ENCODE measurements around the gene STARD3.
A peak's percentile ranks its signal among the peaks of the same experiment; 100 is the strongest.

DNA sequence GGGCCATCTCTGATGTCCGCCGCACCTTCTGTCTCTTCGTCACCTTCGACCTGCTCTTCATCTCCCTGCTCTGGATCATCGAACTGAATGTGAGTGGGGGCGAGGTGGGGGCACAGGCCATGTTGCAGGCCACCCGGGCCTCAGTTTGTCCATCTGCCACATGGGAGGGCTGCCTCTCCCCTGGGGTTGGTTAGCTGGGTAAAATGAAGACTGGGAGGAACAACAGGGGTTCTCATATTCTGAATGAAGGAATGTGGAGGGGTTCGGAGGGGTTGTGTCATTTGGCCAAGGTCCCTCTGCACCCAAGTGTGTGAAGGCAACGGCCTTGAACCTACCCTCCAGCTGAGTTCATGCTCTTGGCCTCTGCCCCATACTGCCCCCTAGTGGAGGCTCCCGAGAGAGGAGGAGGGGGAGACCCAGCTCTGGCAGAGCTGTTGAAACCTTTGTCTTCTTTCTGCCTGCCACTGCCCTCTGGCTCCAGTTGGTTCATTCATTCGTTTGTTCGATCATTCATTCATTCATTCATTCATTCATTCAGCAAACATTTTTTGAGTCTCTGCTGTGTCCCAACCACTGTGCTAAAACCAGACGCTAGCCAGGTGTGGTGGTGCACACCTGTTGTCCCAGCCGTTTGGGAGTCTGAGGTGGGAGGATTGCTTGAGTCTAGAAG is 16.9 kb downstream of the STARD3 start:
- TF ChIP-seq ZBTB17 (CRISPR knock-in tag; IDR thresholded peaks at IDR 0.05), result no peak
- TF ChIP-seq, protein P1, sequence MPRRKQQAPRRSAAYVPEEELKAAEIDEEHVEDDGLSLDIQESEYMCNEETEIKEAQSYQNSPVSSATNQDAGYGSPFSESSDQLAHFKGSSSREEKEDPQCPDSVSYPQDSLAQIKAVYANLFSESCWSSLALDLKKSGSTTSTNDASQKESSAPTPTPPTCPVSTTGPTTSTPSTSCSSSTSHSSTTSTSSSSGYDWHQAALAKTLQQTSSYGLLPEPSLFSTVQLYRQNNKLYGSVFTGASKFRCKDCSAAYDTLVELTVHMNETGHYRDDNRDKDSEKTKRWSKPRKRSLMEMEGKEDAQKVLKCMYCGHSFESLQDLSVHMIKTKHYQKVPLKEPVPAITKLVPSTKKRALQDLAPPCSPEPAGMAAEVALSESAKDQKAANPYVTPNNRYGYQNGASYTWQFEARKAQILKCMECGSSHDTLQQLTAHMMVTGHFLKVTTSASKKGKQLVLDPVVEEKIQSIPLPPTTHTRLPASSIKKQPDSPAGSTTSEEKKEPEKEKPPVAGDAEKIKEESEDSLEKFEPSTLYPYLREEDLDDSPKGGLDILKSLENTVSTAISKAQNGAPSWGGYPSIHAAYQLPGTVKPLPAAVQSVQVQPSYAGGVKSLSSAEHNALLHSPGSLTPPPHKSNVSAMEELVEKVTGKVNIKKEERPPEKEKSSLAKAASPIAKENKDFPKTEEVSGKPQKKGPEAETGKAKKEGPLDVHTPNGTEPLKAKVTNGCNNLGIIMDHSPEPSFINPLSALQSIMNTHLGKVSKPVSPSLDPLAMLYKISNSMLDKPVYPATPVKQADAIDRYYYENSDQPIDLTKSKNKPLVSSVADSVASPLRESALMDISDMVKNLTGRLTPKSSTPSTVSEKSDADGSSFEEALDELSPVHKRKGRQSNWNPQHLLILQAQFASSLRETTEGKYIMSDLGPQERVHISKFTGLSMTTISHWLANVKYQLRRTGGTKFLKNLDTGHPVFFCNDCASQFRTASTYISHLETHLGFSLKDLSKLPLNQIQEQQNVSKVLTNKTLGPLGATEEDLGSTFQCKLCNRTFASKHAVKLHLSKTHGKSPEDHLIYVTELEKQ (CRISPR knock-in tag; IDR thresholded peaks at IDR 0.05), result no peak
- TF ChIP-seq POLR2A (conservative IDR thresholded peaks at IDR 0.05), result no peak
- TF ChIP-seq HIVEP1 (CRISPR knock-in tag; IDR thresholded peaks at IDR 0.05), result no peak
- peak; percentile 30 to 70 for TF ChIP-seq RAD21 (CRISPR knock-in tag; conservative IDR thresholded peaks at IDR 0.05 in 1 of 2, IDR thresholded peaks at IDR 0.05 in 1 of 2)
